Lung (tissue), 12 donors: ENCODE measurements around the gene CLDN34. TPM values are rescaled to one million over a fixed set of nuclear protein-coding genes. Genes with fewer than 3 reads are reported as not detected.

Source experiments
- ATAC-seq: fragments of 200-7000 bp; cut with Tn5 transposase; one replicate; pipeline ENCODE4 v1.9.1; 2020; ENCODE audit warnings: moderate number of reproducible peaks; ENCODE audit not compliant: insufficient read depth, low FRiP score
- DNase-seq, 3 donors: peaks; one replicate each; pipeline ENCODE4 v3.0.0-alpha.2; 2013 to 2017
- H3K27ac ChIP-seq, 2 donors: one replicate each; pipeline ENCODE4 v1.5.1; 2013; ENCODE audit warnings: mild to moderate bottlenecking in 2 of 2, moderate library complexity in 2 of 2, control low read depth in 1 of 2, inconsistent platforms in 1 of 2, low read depth in 1 of 2, low read length in 1 of 2
- H3K27me3 ChIP-seq, 3 donors: one replicate each; pipeline ENCODE4 v1.5.1; 2013; ENCODE audit warnings: low read length in 2 of 3; ENCODE audit not compliant: control insufficient read depth in 3 of 3, insufficient read depth in 3 of 3
- H3K36me3 ChIP-seq, 4 donors: one replicate each; pipeline ENCODE4 v1.5.1; 2013; ENCODE audit warnings: low read length in 4 of 4, mild to moderate bottlenecking in 1 of 4, moderate library complexity in 1 of 4; ENCODE audit not compliant: control insufficient read depth in 4 of 4, insufficient read depth in 4 of 4
- H3K4me1 ChIP-seq, 5 donors: one replicate each; pipeline ENCODE4 v1.5.1; 2013; ENCODE audit warnings: low read length in 5 of 5, mild to moderate bottlenecking in 2 of 5, moderate library complexity in 1 of 5; ENCODE audit not compliant: control insufficient read depth in 5 of 5, insufficient read depth in 5 of 5
- H3K4me3 ChIP-seq: one replicate; pipeline ENCODE4 v1.5.1; 2013; ENCODE audit warnings: mild to moderate bottlenecking, control low read depth, moderate library complexity
- H3K9ac ChIP-seq, 2 donors: one replicate each; pipeline ENCODE4 v1.5.1; 2013; ENCODE audit warnings: low read length in 2 of 2, control low read depth in 1 of 2; ENCODE audit not compliant: insufficient read depth in 1 of 2
- H3K9me3 ChIP-seq, 4 donors: one replicate each; pipeline ENCODE4 v1.5.1; 2013; ENCODE audit warnings: low read length in 3 of 4, mild to moderate bottlenecking in 1 of 4, moderate library complexity in 1 of 4; ENCODE audit not compliant: control insufficient read depth in 4 of 4, insufficient read depth in 3 of 4
- WGBS, 2 donors: extraction: QIAGEN DNeasy Blood & Tissue Kit; methylation state at CpG; one replicate each; pipeline ENCODE4 v1.1.7; 2013; 5-methylcytosine and 5-hydroxymethylcytosine counted together
- polyA plus RNA-seq, 2 donors: library from polyadenylated mRNA; stranded (reverse); fragments of 200-250 nt; gene quantifications; one replicate each; pipeline ENCODE4 v1.2.1, GENCODE V29; 2013
- total RNA-seq, 2 donors: library from RNA; depleted of rRNA in 1 of 2; stranded (reverse); fragments of >200 nt in 1 of 2; gene quantifications; one replicate each; pipeline ENCODE4 v1.2.1, GENCODE V29; 2014 to 2021
- TF ChIP-seq, protein P1 (sequence below): IDR thresholded peaks from 2 replicates; pipeline ENCODE4 v1.5.1; 2012; ENCODE audit warnings: mild to moderate bottlenecking; ENCODE audit errors: control extremely low read depth, extremely low read depth
- donor health status: control.
- donor health status: control.
- donor health status: Bipolar disorder and iron deficiency.
- donor health status: healthy.
- donor health status: DM: yes; HTN: yes; CAD: no.

Gene CLDN34
- total and polyA plus RNA-seq, 4 donors: 0.18 to 1.3 (median 0.34) TPM; not detected in 1

DNA sequence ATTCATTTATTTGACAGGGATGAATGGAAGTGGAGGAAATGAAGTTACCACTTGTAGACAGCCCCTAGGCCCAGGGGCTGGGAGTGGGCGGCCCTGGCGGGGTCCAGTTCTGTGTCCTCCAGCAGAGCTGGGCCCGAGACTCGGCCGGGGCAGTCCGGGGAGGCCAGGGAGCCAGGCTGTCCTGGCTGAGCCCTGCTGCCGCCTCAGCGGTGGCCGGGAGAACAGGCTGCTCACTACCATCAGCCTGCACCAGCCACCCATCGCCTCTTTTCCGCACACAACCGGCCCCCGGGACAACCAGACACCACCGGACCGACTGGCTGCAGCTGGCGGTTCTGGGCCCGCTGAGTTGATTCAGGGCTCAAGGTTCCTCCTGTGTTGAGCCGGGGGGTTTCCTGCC, 25.6 kb downstream of the CLDN34 start:
- H3K27me3 ChIP-seq: peaks cover 0 to 3% (median 0%) of the 10 kb centered on the region in 3 donors
- peaks cover 0 to 3% (median 0%) of the 10 kb centered on the region in 4 donors for H3K9me3 ChIP-seq
- WGBS, 2 donors: 93 to 95% methylated on average over 17 to 18 of the region's 18 CpGs
- ATAC-seq (no peak), DNase-seq (no peak)
- TF ChIP-seq, protein P1, sequence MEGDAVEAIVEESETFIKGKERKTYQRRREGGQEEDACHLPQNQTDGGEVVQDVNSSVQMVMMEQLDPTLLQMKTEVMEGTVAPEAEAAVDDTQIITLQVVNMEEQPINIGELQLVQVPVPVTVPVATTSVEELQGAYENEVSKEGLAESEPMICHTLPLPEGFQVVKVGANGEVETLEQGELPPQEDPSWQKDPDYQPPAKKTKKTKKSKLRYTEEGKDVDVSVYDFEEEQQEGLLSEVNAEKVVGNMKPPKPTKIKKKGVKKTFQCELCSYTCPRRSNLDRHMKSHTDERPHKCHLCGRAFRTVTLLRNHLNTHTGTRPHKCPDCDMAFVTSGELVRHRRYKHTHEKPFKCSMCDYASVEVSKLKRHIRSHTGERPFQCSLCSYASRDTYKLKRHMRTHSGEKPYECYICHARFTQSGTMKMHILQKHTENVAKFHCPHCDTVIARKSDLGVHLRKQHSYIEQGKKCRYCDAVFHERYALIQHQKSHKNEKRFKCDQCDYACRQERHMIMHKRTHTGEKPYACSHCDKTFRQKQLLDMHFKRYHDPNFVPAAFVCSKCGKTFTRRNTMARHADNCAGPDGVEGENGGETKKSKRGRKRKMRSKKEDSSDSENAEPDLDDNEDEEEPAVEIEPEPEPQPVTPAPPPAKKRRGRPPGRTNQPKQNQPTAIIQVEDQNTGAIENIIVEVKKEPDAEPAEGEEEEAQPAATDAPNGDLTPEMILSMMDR: no peak
- no peak overlapping the region for H3K9ac ChIP-seq
- H3K4me1 ChIP-seq: no peaks in the 10 kb centered on the region
- H3K4me3 ChIP-seq: no peak overlapping the region
- no peak overlapping the region for H3K27ac ChIP-seq
- H3K36me3 ChIP-seq: no peaks in the 10 kb centered on the region

DNA sequence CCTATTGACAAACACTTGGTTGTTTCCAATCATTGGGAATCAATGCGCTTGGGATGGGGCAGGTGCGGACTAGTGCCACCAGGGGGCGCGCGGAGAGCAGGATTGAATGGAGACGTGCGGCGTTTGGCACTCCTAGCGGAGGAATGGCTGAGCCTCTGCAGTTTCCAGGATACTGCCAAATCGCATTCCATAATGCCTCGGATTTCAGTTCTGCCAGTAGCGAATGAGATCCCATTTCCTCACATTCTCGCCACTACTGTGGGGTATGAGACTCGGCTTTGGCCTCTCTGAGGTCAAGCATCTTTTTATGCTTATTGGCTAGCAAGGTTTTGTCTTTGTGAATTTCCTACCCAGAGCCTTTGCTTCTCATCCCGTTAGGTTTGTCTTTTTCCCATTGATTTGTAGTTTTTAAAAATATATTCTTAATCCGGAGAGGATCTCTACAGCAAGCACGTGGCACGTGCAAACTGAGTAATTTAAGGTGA, 28.7 kb downstream of the CLDN34 start:
- Histone ChIP-seq H3K27me3 (no peaks in the 10 kb centered on the region), H3K4me1 (no peaks in the 10 kb centered on the region), H3K27ac (no peak overlapping the region), H3K9me3 (peaks cover 0 to 3% (median 0%) of the 10 kb centered on the region in 4 donors), H3K4me3 (no peak overlapping the region), H3K9ac (no peak overlapping the region), H3K36me3 (no peaks in the 10 kb centered on the region)
- TF ChIP-seq, protein P1: peak; percentile 99
- 24 to 25% methylated on average over 18 of the region's 18 CpGs for WGBS, 2 donors
- ATAC-seq (peak; percentile 93), DNase-seq (peak; percentile 69 to 73 (median 71))

DNA sequence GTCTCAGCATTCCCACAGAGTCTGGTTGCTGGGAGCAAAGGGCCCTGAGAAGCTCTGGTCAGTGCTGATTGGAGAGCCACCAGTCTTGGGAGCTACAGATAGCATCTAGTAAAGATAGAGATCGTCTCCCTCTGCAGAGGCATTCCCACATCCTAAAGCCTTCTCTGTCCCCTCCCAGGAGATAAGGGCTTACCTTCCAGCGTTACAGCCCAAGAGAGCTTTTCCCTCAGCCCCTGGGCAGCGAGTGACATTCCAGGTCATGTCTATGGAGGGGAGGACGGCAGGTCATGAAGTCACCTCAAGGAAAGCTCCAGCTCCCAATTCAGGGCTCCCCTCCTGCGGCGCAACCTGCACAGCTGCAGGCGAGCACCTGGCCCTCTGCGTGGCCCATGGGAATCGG, 29.9 kb downstream of the CLDN34 start:
- DNase-seq: no peak
- Histone ChIP-seq H3K36me3 (no peaks in the 10 kb centered on the region), H3K4me1 (no peaks in the 10 kb centered on the region), H3K9me3 (peaks cover 0 to 3% (median 0%) of the 10 kb centered on the region in 4 donors), H3K27ac (no peak overlapping the region), H3K9ac (no peak overlapping the region), H3K27me3 (no peaks in the 10 kb centered on the region), H3K4me3 (no peak overlapping the region)
- ATAC-seq: no peak
- WGBS, 2 donors: 93 to 94% methylated on average over 7 to 9 of the region's 9 CpGs
- TF ChIP-seq, protein P1: no peak

DNA sequence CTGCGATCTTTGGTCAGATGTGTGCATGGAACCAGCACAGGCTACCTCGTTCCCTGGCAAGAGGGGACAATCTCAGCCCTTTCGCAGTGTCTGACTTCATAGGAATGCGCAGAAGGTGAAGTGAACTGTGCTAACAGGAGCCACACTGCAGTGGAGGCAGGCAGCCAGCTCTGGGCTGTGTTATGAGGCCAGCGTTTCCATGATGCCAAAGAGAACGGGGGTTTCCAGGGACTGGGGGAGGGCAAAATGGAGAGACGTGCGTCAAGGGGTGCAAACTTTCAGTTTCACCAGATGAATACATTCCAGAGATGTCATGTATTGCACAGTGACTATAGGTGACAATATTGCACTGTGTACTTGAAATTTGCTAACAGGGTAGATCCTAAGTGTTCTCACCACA, 30.4 kb downstream of the CLDN34 start:
- H3K36me3 ChIP-seq: no peaks in the 10 kb centered on the region
- no peak overlapping the region for H3K9ac ChIP-seq
- WGBS, 2 donors: 67 to 85% methylated on average over 8 of the region's 8 CpGs
- H3K4me3 ChIP-seq: no peak overlapping the region
- DNase-seq (no peak), ATAC-seq (no peak)
- H3K9me3 ChIP-seq: no peaks in the 10 kb centered on the region
- H3K4me1 ChIP-seq: no peaks in the 10 kb centered on the region
- TF ChIP-seq, protein P1: no peak
- no peak overlapping the region for H3K27ac ChIP-seq
- no peaks in the 10 kb centered on the region for H3K27me3 ChIP-seq
